ENCODE results near the gene DRG2.

DRG2 gene

DNA sequence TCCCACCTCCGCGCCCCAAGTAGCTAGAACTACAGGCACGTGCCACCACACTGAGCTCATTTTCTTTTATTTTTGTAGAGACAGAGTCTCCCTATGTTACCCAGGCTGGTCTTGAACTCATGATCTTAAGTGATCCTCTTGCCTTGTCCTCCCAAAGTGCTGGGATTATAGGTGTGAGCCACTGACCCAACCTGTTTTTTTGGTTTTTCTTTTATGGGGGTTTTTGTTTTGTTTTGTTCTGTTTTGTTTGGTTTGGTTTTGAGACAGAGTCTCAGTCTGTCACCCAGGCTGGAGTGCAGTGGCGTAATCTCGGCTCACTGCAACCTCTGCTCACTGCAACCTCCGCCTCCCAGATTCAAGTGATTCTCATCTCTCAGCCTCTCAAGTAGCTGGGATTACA lies 32.2 kb upstream of the DRG2 start:
- H3K27ac ChIP-seq (ENCODE audit: extremely low read depth, low read depth, low read length): no peak overlapping the region
- H3K36me3 ChIP-seq (ENCODE audit: control insufficient read depth in 2 of 2, insufficient read depth in 1 of 2, low read length in 2 of 2): peaks cover 51 to 66% of the 10 kb centered on the region in 2 experiments
- H3K4me3 ChIP-seq (ENCODE audit: low read depth, low read length): no peak overlapping the region
- H3K4me1 ChIP-seq (ENCODE audit: control insufficient read depth, insufficient read depth, low read length): no peaks in the 10 kb centered on the region
- no peaks in the 10 kb centered on the region for H3K9me3 ChIP-seq (ENCODE audit: control insufficient read depth, insufficient read depth, low read depth, low read length)
- TF ChIP-seq ZBTB48 (tag by site-specific recombination; IDR thresholded peaks at IDR 0.05) (no peak), ZNF777 (tag by site-specific recombination; IDR thresholded peaks at IDR 0.05; ENCODE audit: borderline replicate concordance) (no peak), IKZF3 (tag by site-specific recombination; IDR thresholded peaks at IDR 0.05) (no peak), ZNF596 (tag by site-specific recombination; IDR thresholded peaks at IDR 0.05) (no peak), ZBTB7A (tag by site-specific recombination; IDR thresholded peaks at IDR 0.05; ENCODE audit: low read depth) (no peak), ZNF837 (tag by site-specific recombination; IDR thresholded peaks at IDR 0.05) (no peak), ZSCAN30 (tag by site-specific recombination; IDR thresholded peaks at IDR 0.05) (no peak)
- TF ChIP-seq, protein P1, sequence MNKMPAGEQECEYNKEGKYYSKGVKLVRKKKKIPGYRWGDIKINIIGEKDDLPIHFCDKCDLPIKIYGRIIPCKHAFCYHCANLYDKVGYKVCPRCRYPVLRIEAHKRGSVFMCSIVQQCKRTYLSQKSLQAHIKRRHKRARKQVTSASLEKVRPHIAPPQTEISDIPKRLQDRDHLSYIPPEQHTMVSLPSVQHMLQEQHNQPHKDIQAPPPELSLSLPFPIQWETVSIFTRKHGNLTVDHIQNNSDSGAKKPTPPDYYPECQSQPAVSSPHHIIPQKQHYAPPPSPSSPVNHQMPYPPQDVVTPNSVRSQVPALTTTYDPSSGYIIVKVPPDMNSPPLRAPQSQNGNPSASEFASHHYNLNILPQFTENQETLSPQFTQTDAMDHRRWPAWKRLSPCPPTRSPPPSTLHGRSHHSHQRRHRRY (tag by site-specific recombination; IDR thresholded peaks at IDR 0.05): no peak
- ChIA-PET POLR2A (no interaction called here), CTCF (no interaction called here)

DNA sequence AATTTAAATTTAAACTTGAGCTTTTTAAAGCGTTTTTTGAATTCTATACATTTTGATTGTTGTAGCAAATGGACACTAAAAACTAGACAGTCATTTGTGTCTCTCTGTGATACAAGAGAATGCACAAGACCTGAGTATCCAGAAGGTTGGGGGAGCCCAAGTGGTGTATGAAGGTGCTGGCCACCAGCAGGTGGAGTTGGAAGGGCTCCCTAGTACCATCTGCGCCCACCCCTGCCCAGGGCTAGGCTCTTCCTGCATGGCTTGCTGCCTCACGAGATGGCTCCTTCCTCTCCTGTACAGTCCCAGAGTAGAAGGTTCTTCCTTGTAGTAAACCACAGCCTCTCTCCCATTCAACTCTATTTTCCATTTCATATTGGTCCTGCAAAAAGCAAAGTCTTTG lies 31.5 kb upstream of the DRG2 start:
- Histone ChIP-seq H3K4me1 (ENCODE audit: control insufficient read depth, insufficient read depth, low read length) (no peaks in the 10 kb centered on the region), H3K27ac (ENCODE audit: extremely low read depth, low read depth, low read length) (no peak overlapping the region), H3K4me3 (ENCODE audit: low read depth, low read length) (no peak overlapping the region), H3K36me3 (ENCODE audit: control insufficient read depth in 2 of 2, insufficient read depth in 1 of 2, low read length in 2 of 2) (peaks cover 47 to 70% of the 10 kb centered on the region in 2 experiments), H3K9me3 (ENCODE audit: control insufficient read depth, insufficient read depth, low read depth, low read length) (no peaks in the 10 kb centered on the region)
- TF ChIP-seq ZSCAN30 (tag by site-specific recombination; IDR thresholded peaks at IDR 0.05) (no peak), ZNF830 (tag by site-specific recombination; IDR thresholded peaks at IDR 0.05; ENCODE audit: low read depth) (no peak), ZNF394 (tag by site-specific recombination; IDR thresholded peaks at IDR 0.05; ENCODE audit: borderline replicate concordance) (no peak), BCL11A (tag by site-specific recombination; IDR thresholded peaks at IDR 0.05; ENCODE audit: low read depth) (no peak), ZFP69B (tag by site-specific recombination; IDR thresholded peaks at IDR 0.05) (no peak), ZNF350 (tag by site-specific recombination; IDR thresholded peaks at IDR 0.05) (no peak)
- ChIA-PET POLR2A (no interaction called here), CTCF (interaction anchor here (1.0 kb wide), 1 partner anchor 37 kb away, joined by 3 read pairs; no protein-coding TSS in a partner anchor)

DNA sequence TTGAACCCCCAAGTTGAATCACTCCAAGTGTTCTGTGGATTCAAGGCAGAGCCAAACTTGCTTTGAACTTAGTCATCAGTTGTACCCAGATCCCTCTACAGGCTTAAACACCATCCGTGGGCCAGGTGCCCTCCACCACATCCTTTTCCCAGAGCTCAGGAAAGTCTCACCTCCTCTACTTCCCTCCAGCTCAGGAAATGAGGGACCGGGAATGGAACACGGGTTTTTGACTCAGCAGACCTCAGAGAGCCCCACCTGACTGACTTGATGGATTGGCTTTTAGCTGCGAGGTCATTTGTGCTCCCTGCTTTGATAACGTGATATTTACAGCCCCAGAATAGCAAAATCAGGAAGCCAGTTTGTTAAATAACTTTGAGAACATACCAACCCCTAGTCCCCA lies 28.5 kb upstream of the DRG2 start:
- Histone ChIP-seq H3K4me1 (ENCODE audit: control insufficient read depth, insufficient read depth, low read length) (no peaks in the 10 kb centered on the region), H3K9me3 (ENCODE audit: control insufficient read depth, insufficient read depth, low read depth, low read length) (no peaks in the 10 kb centered on the region), H3K4me3 (ENCODE audit: low read depth, low read length) (no peak overlapping the region), H3K36me3 (ENCODE audit: control insufficient read depth in 2 of 2, insufficient read depth in 1 of 2, low read length in 2 of 2) (peaks cover 66 to 79% of the 10 kb centered on the region in 2 experiments), H3K27ac (ENCODE audit: extremely low read depth, low read depth, low read length) (no peak overlapping the region; the same call in 1 of the 2 replicates)
- POLR2A ChIA-PET: no interaction called here
- CTCF ChIA-PET: interaction anchor here (1.2 kb wide), 1 partner anchor 140 kb away, joined by 3 read pairs; no protein-coding TSS in a partner anchor
- TF ChIP-seq ZNF707 (tag by site-specific recombination; IDR thresholded peaks at IDR 0.05) (no peak), TCF7L2 (IDR thresholded peaks at IDR 0.05; ENCODE audit: borderline replicate concordance, low read depth, low read length) (no peak), ZNF530 (tag by site-specific recombination; IDR thresholded peaks at IDR 0.05; ENCODE audit: low read depth) (no peak), ZNF624 (tag by site-specific recombination; IDR thresholded peaks at IDR 0.05) (no peak), ZNF792 (tag by site-specific recombination; IDR thresholded peaks at IDR 0.05) (no peak)
- TF ChIP-seq, protein P2, sequence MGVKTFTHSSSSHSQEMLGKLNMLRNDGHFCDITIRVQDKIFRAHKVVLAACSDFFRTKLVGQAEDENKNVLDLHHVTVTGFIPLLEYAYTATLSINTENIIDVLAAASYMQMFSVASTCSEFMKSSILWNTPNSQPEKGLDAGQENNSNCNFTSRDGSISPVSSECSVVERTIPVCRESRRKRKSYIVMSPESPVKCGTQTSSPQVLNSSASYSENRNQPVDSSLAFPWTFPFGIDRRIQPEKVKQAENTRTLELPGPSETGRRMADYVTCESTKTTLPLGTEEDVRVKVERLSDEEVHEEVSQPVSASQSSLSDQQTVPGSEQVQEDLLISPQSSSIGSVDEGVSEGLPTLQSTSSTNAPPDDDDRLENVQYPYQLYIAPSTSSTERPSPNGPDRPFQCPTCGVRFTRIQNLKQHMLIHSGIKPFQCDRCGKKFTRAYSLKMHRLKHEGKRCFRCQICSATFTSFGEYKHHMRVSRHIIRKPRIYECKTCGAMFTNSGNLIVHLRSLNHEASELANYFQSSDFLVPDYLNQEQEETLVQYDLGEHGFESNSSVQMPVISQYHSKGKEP (tag by site-specific recombination; IDR thresholded peaks at IDR 0.05): no peak

All from HEK293 (cell line).